ENCODE results near the gene PHLDB3. TPM values are rescaled to one million over a fixed set of nuclear protein-coding genes. Genes with fewer than 3 reads are reported as not detected.

PHLDB3 gene
- polyA plus RNA-seq, 1 experiment: 4.2 TPM

- H3K9me3 ChIP-seq (ENCODE audit: control insufficient read depth, insufficient read depth, low read length): no peaks in the 10 kb centered on the region
- CTCF ChIA-PET: interaction anchor here (1.0 to 3.3 kb wide), 3 partner anchors 15 to 58 kb away, joined by 4 to 15 read pairs (median 9); no protein-coding TSS in a partner anchor
- no peaks in the 10 kb centered on the region for H3K27me3 ChIP-seq (ENCODE audit: control insufficient read depth, insufficient read depth, low read length)
- no peak overlapping the region for H3K27ac ChIP-seq (ENCODE audit: low read depth, low read length)
- TF ChIP-seq CTCF (IDR thresholded peaks at IDR 0.05; ENCODE audit: low read depth, low read length): no peak
- no peak for DNase-seq (ENCODE audit: low read depth, low spot score)
- POLR2A ChIA-PET: interaction anchor here (1.2 kb wide), 1 partner anchor 22 kb away, joined by 3 read pairs; no protein-coding TSS in a partner anchor
- no peak overlapping the region for H3K4me3 ChIP-seq (ENCODE audit: low read depth, low read length)
Measured at GRCh38 chr19:43505186-43505456, 575 bp upstream of the PHLDB3 start.

GRCh38 chr19:43503501-43504425 is 783 bp downstream of the PHLDB3 start:
- ChIA-PET CTCF (interaction anchor here (0.8 to 3.3 kb wide), 5 partner anchors 9 to 71 kb away, joined by 3 to 15 read pairs (median 4); no protein-coding TSS in a partner anchor), POLR2A (interaction anchor here (0.6 to 1.3 kb wide), 8 partner anchors 11 to 71 kb away, joined by 3 to 6 read pairs (median 3); partner anchors contain the start of gene ETHE1)
- peak; percentile 68 for DNase-seq (ENCODE audit: low read depth, low spot score)
- TF ChIP-seq CTCF (IDR thresholded peaks at IDR 0.05; ENCODE audit: low read depth, low read length): no peak
- peak overlapping the region; percentile 91 for H3K4me3 ChIP-seq (ENCODE audit: low read depth, low read length)
- H3K9me3 ChIP-seq (ENCODE audit: control insufficient read depth, insufficient read depth, low read length): no peaks in the 10 kb centered on the region
- peak overlapping the region; percentile 68 for H3K27ac ChIP-seq (ENCODE audit: low read depth, low read length)
- no peaks in the 10 kb centered on the region for H3K27me3 ChIP-seq (ENCODE audit: control insufficient read depth, insufficient read depth, low read length)

GRCh38 chr19:43502419-43502976 is 2.0 kb downstream of the PHLDB3 start:
- no peak for DNase-seq (ENCODE audit: low read depth, low spot score)
- H3K27ac ChIP-seq (ENCODE audit: low read depth, low read length): no peak overlapping the region
- ChIA-PET CTCF (interaction anchor here (0.6 to 1.1 kb wide), 3 partner anchors 17 to 961 kb away, joined by 3 to 4 read pairs (median 3); no protein-coding TSS in a partner anchor), POLR2A (interaction anchor here (0.6 to 1.1 kb wide), 4 partner anchors 17 to 98 kb away, joined by 3 to 5 read pairs (median 4); no protein-coding TSS in a partner anchor)
- H3K4me3 ChIP-seq (ENCODE audit: low read depth, low read length): no peak overlapping the region
- no peak for TF ChIP-seq CTCF (IDR thresholded peaks at IDR 0.05; ENCODE audit: low read depth, low read length)
- no peaks in the 10 kb centered on the region for H3K27me3 ChIP-seq (ENCODE audit: control insufficient read depth, insufficient read depth, low read length)
- H3K9me3 ChIP-seq (ENCODE audit: control insufficient read depth, insufficient read depth, low read length): no peaks in the 10 kb centered on the region

- Histone ChIP-seq H3K27ac (ENCODE audit: low read depth, low read length) (no peak overlapping the region), H3K4me3 (ENCODE audit: low read depth, low read length) (no peak overlapping the region), H3K9me3 (ENCODE audit: control insufficient read depth, insufficient read depth, low read length) (no peaks in the 10 kb centered on the region), H3K27me3 (ENCODE audit: control insufficient read depth, insufficient read depth, low read length) (no peaks in the 10 kb centered on the region)
- POLR2A ChIA-PET: interaction anchor here (0.6 to 1.1 kb wide), 3 partner anchors 18 to 28 kb away, joined by 3 to 4 read pairs (median 3); no protein-coding TSS in a partner anchor
- CTCF ChIA-PET: interaction anchor here (0.6 to 1.1 kb wide), 4 partner anchors 17 to 960 kb away, joined by 3 to 4 read pairs (median 3); no protein-coding TSS in a partner anchor
- DNase-seq (ENCODE audit: low read depth, low spot score): no peak
- TF ChIP-seq CTCF (IDR thresholded peaks at IDR 0.05; ENCODE audit: low read depth, low read length): no peak
Measured at GRCh38 chr19:43501661-43502418, 2.7 kb downstream of the PHLDB3 start.
